ENCODE data around the gene CXCL10.
"Not testable (repeated sequence)": the region's sequence is repeated elsewhere in the genome, so short reads cannot be mapped to it uniquely, and the experiment has no call there.

Gene CXCL10

GRCh38 chr4:76013540-76013939 is 9.8 kb downstream of the CXCL10 start:
- no peaks in the 10 kb centered on the region; the same call in 1 of the 2 replicates for H3K27me3 ChIP-seq (ENCODE audit: low read depth)
- H3K9me3 ChIP-seq, result no peaks in the 10 kb centered on the region
- no peaks in the 10 kb centered on the region for H3K4me1 ChIP-seq
- DNase-seq (ENCODE audit: low spot score in 2 of 2), result no peak
- in situ Hi-C loops (cut with MboI; ENCODE audit: low sequenced_read_pairs), result no loop called here
- H3K36me3 ChIP-seq (replicated peaks), result no peaks in the 10 kb centered on the region
- H3K4me3 ChIP-seq, result no peak overlapping the region

GRCh38 chr4:76012388-76012801 is 10.9 kb downstream of the CXCL10 start:
- H3K36me3 ChIP-seq (replicated peaks), result no peaks in the 10 kb centered on the region
- H3K4me1 ChIP-seq, result no peaks in the 10 kb centered on the region
- H3K9me3 ChIP-seq, result no peaks in the 10 kb centered on the region
- no peak for DNase-seq (ENCODE audit: low spot score in 2 of 2)
- in situ Hi-C loops (cut with MboI; ENCODE audit: low sequenced_read_pairs), result no loop called here
- no peaks in the 10 kb centered on the region for H3K27me3 ChIP-seq (ENCODE audit: low read depth)
- no peak overlapping the region for H3K4me3 ChIP-seq

GRCh38 chr4:76011700-76012387 is 11.5 kb downstream of the CXCL10 start:
- no peaks in the 10 kb centered on the region for H3K36me3 ChIP-seq (replicated peaks)
- H3K4me3 ChIP-seq, result no peak overlapping the region
- H3K4me1 ChIP-seq, result no peaks in the 10 kb centered on the region
- no peaks in the 10 kb centered on the region for H3K27me3 ChIP-seq (ENCODE audit: low read depth)
- in situ Hi-C loops (cut with MboI; ENCODE audit: low sequenced_read_pairs), result no loop called here
- H3K9me3 ChIP-seq, result no peaks in the 10 kb centered on the region
- no peak for DNase-seq (ENCODE audit: low spot score in 2 of 2)

- Histone ChIP-seq H3K36me3 (replicated peaks) (no peaks in the 10 kb centered on the region), H3K27me3 (ENCODE audit: low read depth) (no peaks in the 10 kb centered on the region), H3K9me3 (no peaks in the 10 kb centered on the region), H3K4me1 (no peaks in the 10 kb centered on the region), H3K4me3 (no peak overlapping the region)
- in situ Hi-C loops (cut with MboI; ENCODE audit: low sequenced_read_pairs), result no loop called here
- no peak for DNase-seq (ENCODE audit: low spot score in 2 of 2)
Measured at GRCh38 chr4:76011018-76011670, 12.2 kb downstream of the CXCL10 start.

GRCh38 chr4:76010576-76010975 is 12.7 kb downstream of the CXCL10 start:
- Histone ChIP-seq H3K9me3 (no peaks in the 10 kb centered on the region), H3K4me1 (no peaks in the 10 kb centered on the region), H3K36me3 (replicated peaks) (no peaks in the 10 kb centered on the region), H3K27me3 (ENCODE audit: low read depth) (no peaks in the 10 kb centered on the region), H3K4me3 (no peak overlapping the region)
- DNase-seq (ENCODE audit: low spot score in 2 of 2), result no peak
- in situ Hi-C loops (cut with MboI; ENCODE audit: low sequenced_read_pairs), result no loop called here

GRCh38 chr4:76009311-76009710 is 14.0 kb downstream of the CXCL10 start:
- no peak for DNase-seq (ENCODE audit: low spot score in 2 of 2)
- Histone ChIP-seq H3K9me3 (no peaks in the 10 kb centered on the region), H3K27me3 (ENCODE audit: low read depth) (no peaks in the 10 kb centered on the region), H3K4me1 (no peaks in the 10 kb centered on the region), H3K4me3 (no peak overlapping the region), H3K36me3 (replicated peaks) (no peaks in the 10 kb centered on the region)
- in situ Hi-C loops (cut with MboI; ENCODE audit: low sequenced_read_pairs), result no loop called here

- in situ Hi-C loops (cut with MboI; ENCODE audit: low sequenced_read_pairs), result no loop called here
- Histone ChIP-seq H3K4me3 (no peak within 1 kb of the TSS), H3K27me3 (ENCODE audit: low read depth) (no peaks in the 10 kb centered on the region), H3K36me3 (replicated peaks) (no peaks in the 10 kb centered on the region), H3K4me1 (no peaks in the 10 kb centered on the region; the same call in 1 of the 2 replicates), H3K9me3 (no peaks in the 10 kb centered on the region)
- DNase-seq (ENCODE audit: low spot score in 2 of 2), result no peak
Measured at GRCh38 chr4:76007089-76007862, 16.0 kb downstream of the CXCL10 start, which contains the start of gene CXCL9. TSS of gene CXCL9 (minus strand) at chr4:76007509. CDS start at chr4:76007449, 60 bp downstream.

- no peak overlapping the region for H3K4me3 ChIP-seq
- H3K4me1 ChIP-seq, result no peaks in the 10 kb centered on the region; the same call in 1 of the 2 replicates
- no peaks in the 10 kb centered on the region for H3K27me3 ChIP-seq (ENCODE audit: low read depth)
- no peaks in the 10 kb centered on the region for H3K9me3 ChIP-seq
- DNase-seq (ENCODE audit: low spot score in 2 of 2), result no peak
- H3K36me3 ChIP-seq (replicated peaks), result no peaks in the 10 kb centered on the region
- in situ Hi-C loops (cut with MboI; ENCODE audit: low sequenced_read_pairs), result no loop called here
Measured at GRCh38 chr4:76003620-76004019, 19.7 kb downstream of the CXCL10 start.

GRCh38 chr4:76003035-76003434 is 20.3 kb downstream of the CXCL10 start:
- no peaks in the 10 kb centered on the region for H3K9me3 ChIP-seq
- H3K27me3 ChIP-seq (ENCODE audit: low read depth), result no peaks in the 10 kb centered on the region
- H3K4me1 ChIP-seq, result no peaks in the 10 kb centered on the region; the same call in 1 of the 2 replicates
- no peak overlapping the region for H3K4me3 ChIP-seq
- in situ Hi-C loops (cut with MboI; ENCODE audit: low sequenced_read_pairs), result no loop called here
- DNase-seq (ENCODE audit: low spot score in 2 of 2), result no peak
- H3K36me3 ChIP-seq (replicated peaks), result no peaks in the 10 kb centered on the region

GRCh38 chr4:76002176-76002575 is 21.1 kb downstream of the CXCL10 start:
- no peak overlapping the region for H3K4me3 ChIP-seq
- no peak for DNase-seq (ENCODE audit: low spot score in 2 of 2)
- no peaks in the 10 kb centered on the region for H3K36me3 ChIP-seq (replicated peaks)
- no peaks in the 10 kb centered on the region; the same call in 1 of the 2 replicates for H3K4me1 ChIP-seq
- no peaks in the 10 kb centered on the region for H3K9me3 ChIP-seq
- in situ Hi-C loops (cut with MboI; ENCODE audit: low sequenced_read_pairs), result no loop called here
- H3K27me3 ChIP-seq (ENCODE audit: low read depth), result no peaks in the 10 kb centered on the region

GRCh38 chr4:76001700-76002099 is 21.6 kb downstream of the CXCL10 start:
- DNase-seq (ENCODE audit: low spot score in 2 of 2), result no peak
- Histone ChIP-seq H3K4me3 (no peak overlapping the region), H3K4me1 (no peaks in the 10 kb centered on the region; the same call in 1 of the 2 replicates), H3K27me3 (ENCODE audit: low read depth) (no peaks in the 10 kb centered on the region), H3K36me3 (replicated peaks) (no peaks in the 10 kb centered on the region), H3K9me3 (no peaks in the 10 kb centered on the region)
- in situ Hi-C loops (cut with MboI; ENCODE audit: low sequenced_read_pairs), result no loop called here

GRCh38 chr4:76000279-76000678 is 23.0 kb downstream of the CXCL10 start:
- H3K4me3 ChIP-seq, result no peak overlapping the region
- no peaks in the 10 kb centered on the region; the same call in 1 of the 2 replicates for H3K4me1 ChIP-seq
- no peaks in the 10 kb centered on the region for H3K27me3 ChIP-seq (ENCODE audit: low read depth)
- no peak for DNase-seq (ENCODE audit: low spot score in 2 of 2)
- H3K36me3 ChIP-seq (replicated peaks), result no peaks in the 10 kb centered on the region
- in situ Hi-C loops (cut with MboI; ENCODE audit: low sequenced_read_pairs), result no loop called here
- no peaks in the 10 kb centered on the region for H3K9me3 ChIP-seq

GRCh38 chr4:75998525-75999147 is 24.7 kb downstream of the CXCL10 start:
- in situ Hi-C loops (cut with MboI; ENCODE audit: low sequenced_read_pairs), result loop anchor here (5.0 kb wide), 1 partner anchor 69 kb away; no protein-coding TSS in a partner anchor
- not testable (repeated sequence) for H3K4me3 ChIP-seq; H3K4me1 ChIP-seq; H3K9me3 ChIP-seq; H3K27me3 ChIP-seq (ENCODE audit: low read depth); DNase-seq (ENCODE audit: low spot score in 2 of 2); H3K36me3 ChIP-seq (replicated peaks)

Data from HAP-1 (cell line).